Lower lobe of right lung (tissue), 2 donors: ENCODE results near the gene PDE4B. TPM values are rescaled to one million over a fixed set of nuclear protein-coding genes. Genes with fewer than 3 reads are reported as not detected.

Experiments
- ATAC-seq, 2 donors: fragments of 200-7000 bp; cut with Tn5 transposase; one replicate each; pipeline ENCODE4 v1.9.1; 2020 to 2022; ENCODE audit warnings: mild to moderate bottlenecking in 2 of 2, moderate library complexity in 2 of 2
- DNase-seq: peaks from one replicate; pipeline ENCODE4 v3.0.0-alpha.2; 2020
- H3K27ac ChIP-seq: fragments of 200-600 bp; one replicate; pipeline ENCODE4 v1.8.0; 2022
- H3K27me3 ChIP-seq: fragments of 200-600 bp; one replicate; pipeline ENCODE4 v1.8.0; 2022; ENCODE audit warnings: low read depth
- H3K36me3 ChIP-seq: fragments of 200-600 bp; one replicate; pipeline ENCODE4 v1.8.0; 2022; ENCODE audit warnings: mild to moderate bottlenecking
- H3K4me1 ChIP-seq: fragments of 200-600 bp; one replicate; pipeline ENCODE4 v1.8.0; 2022
- H3K4me3 ChIP-seq: fragments of 200-600 bp; one replicate; pipeline ENCODE4 v1.8.0; 2022; ENCODE audit warnings: mild to moderate bottlenecking
- H3K9me3 ChIP-seq: fragments of 200-600 bp; one replicate; pipeline ENCODE4 v1.8.0; 2022
- CTCF ChIP-seq: fragments of 200-600 bp; IDR thresholded peaks from one replicate; pipeline ENCODE4 v1.8.0; 2022; ENCODE audit warnings: antibody characterized with exemption, mild to moderate bottlenecking
- intact Hi-C: fragments of 100-400 bp; cut with DNase I; formaldehyde crosslinking; loops from one replicate; pipeline ENCODE4 v1.11.0; 2022
- total RNA-seq: library from RNA; stranded (reverse); fragmentation: NEBNext Ultra II Directional; extraction: Animal tissue kit (Norgen Biotek cat#: 25700); gene quantifications from one replicate; pipeline ENCODE4 v1.2.1, GENCODE V29; 2021
- donor health status: DM: no; HTN: yes; CAD: no; lungs with severe emphysema.

PDE4B gene
- total RNA-seq, 1 donor from 2014 or later, result 26.9 TPM

- Histone ChIP-seq H3K36me3 (peaks cover 35% of the 10 kb centered on the region), H3K9me3 (no peaks in the 10 kb centered on the region), H3K4me1 (peaks cover 58% of the 10 kb centered on the region), H3K4me3 (no peak overlapping the region), H3K27me3 (no peaks in the 10 kb centered on the region), H3K27ac (no peak overlapping the region)
- DNase-seq (no peak), ATAC-seq (no peak)
- intact Hi-C loops, result loop anchor here (10.0 kb wide), 1 partner anchor 77 kb away; no protein-coding TSS in a partner anchor
- no peak for TF ChIP-seq CTCF
These were observed 564.9 kb downstream of the PDE4B start for GRCh38 chr1:66357478-66358197.

DNA sequence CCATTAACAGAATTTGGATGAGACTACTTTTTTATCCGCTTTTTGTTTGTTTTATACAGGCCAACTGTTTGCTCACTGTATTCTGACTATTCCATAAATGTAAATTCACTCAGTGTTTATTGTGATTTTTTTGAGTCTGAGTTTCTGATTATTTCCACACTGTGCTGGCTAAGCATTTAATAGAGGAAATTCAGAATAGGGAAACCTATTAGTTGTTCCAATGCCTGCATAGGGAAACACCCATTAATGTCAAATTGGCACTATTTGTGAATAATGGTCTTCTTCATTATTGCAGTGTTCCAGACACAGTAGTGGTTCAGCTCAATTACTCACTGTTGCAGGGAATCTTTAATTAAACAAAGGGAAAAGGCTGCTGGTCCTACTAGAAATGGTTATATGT is 566.6 kb downstream of the PDE4B start:
- Histone ChIP-seq H3K36me3 (peaks cover 52% of the 10 kb centered on the region), H3K27ac (no peak overlapping the region), H3K4me1 (peaks cover 42% of the 10 kb centered on the region), H3K9me3 (no peaks in the 10 kb centered on the region), H3K4me3 (no peak overlapping the region), H3K27me3 (no peaks in the 10 kb centered on the region)
- ATAC-seq, result no peak
- intact Hi-C loops, result loop anchor here (10.0 kb wide), 1 partner anchor 76 kb away; no protein-coding TSS in a partner anchor
- TF ChIP-seq CTCF, result no peak
- no peak for DNase-seq

DNA sequence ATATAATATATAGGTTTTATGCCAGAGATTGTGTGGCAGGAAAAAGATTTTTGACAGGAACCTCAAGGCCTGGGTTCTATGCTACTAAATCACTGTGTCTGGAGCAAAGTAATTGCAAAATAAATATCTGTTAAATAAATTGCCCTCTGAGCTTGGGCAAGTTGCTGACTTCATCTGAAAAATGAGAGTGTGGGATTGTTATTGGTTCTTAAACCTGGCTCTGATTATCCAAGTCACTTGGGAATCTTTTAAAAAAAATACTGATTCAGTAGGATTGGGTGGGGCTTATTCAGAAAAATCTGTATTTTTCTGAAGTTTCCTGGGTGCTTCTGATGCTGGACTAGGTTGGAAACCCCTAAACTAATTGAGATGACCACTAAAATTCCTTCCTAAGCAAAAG is 567.1 kb downstream of the PDE4B start:
- H3K27me3 ChIP-seq, result no peaks in the 10 kb centered on the region
- H3K27ac ChIP-seq, result no peak overlapping the region
- no peaks in the 10 kb centered on the region for H3K9me3 ChIP-seq
- intact Hi-C loops, result loop anchor here (10.0 kb wide), 1 partner anchor 75 kb away; no protein-coding TSS in a partner anchor
- ATAC-seq (no peak), DNase-seq (no peak)
- TF ChIP-seq CTCF, result no peak
- H3K36me3 ChIP-seq, result peaks cover 57% of the 10 kb centered on the region
- peaks cover 36% of the 10 kb centered on the region for H3K4me1 ChIP-seq
- no peak overlapping the region for H3K4me3 ChIP-seq

DNA sequence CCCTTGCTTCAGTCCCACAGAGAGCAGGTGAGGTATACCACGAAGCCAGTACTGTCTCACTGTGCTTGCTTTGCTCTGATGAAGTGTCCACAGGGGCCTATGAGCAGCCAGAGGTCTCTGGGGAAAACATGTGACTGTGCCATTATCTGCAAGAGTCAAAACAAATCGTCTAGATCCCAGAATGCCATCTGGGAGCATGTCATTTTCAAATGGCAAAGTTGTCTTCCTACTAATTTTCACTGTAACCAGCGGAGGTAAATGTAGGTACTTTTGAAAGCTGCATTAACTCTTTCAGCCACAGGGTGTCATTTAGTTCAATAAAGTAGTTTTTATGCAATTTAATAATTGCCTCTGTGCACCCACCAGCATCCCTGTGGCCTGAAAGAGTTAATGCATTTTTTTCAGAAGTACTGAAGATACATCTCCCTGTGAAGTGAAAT is 567.6 kb downstream of the PDE4B start:
- TF ChIP-seq CTCF, result no peak
- Histone ChIP-seq H3K4me1 (peaks cover 33% of the 10 kb centered on the region), H3K27ac (no peak overlapping the region), H3K4me3 (no peak overlapping the region), H3K36me3 (peaks cover 62% of the 10 kb centered on the region), H3K27me3 (no peaks in the 10 kb centered on the region), H3K9me3 (no peaks in the 10 kb centered on the region)
- ATAC-seq (no peak), DNase-seq (no peak)
- intact Hi-C loops, result no loop called here

GRCh38 chr1:66364578-66365391 is 572.1 kb downstream of the PDE4B start:
- intact Hi-C loops, result no loop called here
- peaks cover 18% of the 10 kb centered on the region for H3K4me1 ChIP-seq
- H3K27ac ChIP-seq, result no peak overlapping the region
- DNase-seq (no peak), ATAC-seq (no peak)
- no peak overlapping the region for H3K4me3 ChIP-seq
- no peak for TF ChIP-seq CTCF
- H3K27me3 ChIP-seq, result no peaks in the 10 kb centered on the region
- H3K36me3 ChIP-seq, result peaks cover 84% of the 10 kb centered on the region
- no peaks in the 10 kb centered on the region for H3K9me3 ChIP-seq
